T47D (cell line): ENCODE data around the gene PMEPA1.

ENCODE experiments used
- DNase-seq, 2 experiments: peaks; one replicate each; pipeline versions ENCODE4 v3.0.0 to v3.0.0-alpha.2; 2011 to 2012; ENCODE audit warnings: low read depth in 1 of 2, low spot score in 1 of 2
- JUND ChIP-seq: IDR thresholded peaks from 2 replicates; pipeline ENCODE4 v1.6.1; 2012; ENCODE audit warnings: low read depth
- in situ Hi-C: cut with HindIII; loops from 2 replicates; pipeline ENCODE4 v1.10.0; 2016; ENCODE audit warnings: low sequenced_read_pairs, low pct_unique_long_range_greater_than_20kb

Gene PMEPA1

DNA sequence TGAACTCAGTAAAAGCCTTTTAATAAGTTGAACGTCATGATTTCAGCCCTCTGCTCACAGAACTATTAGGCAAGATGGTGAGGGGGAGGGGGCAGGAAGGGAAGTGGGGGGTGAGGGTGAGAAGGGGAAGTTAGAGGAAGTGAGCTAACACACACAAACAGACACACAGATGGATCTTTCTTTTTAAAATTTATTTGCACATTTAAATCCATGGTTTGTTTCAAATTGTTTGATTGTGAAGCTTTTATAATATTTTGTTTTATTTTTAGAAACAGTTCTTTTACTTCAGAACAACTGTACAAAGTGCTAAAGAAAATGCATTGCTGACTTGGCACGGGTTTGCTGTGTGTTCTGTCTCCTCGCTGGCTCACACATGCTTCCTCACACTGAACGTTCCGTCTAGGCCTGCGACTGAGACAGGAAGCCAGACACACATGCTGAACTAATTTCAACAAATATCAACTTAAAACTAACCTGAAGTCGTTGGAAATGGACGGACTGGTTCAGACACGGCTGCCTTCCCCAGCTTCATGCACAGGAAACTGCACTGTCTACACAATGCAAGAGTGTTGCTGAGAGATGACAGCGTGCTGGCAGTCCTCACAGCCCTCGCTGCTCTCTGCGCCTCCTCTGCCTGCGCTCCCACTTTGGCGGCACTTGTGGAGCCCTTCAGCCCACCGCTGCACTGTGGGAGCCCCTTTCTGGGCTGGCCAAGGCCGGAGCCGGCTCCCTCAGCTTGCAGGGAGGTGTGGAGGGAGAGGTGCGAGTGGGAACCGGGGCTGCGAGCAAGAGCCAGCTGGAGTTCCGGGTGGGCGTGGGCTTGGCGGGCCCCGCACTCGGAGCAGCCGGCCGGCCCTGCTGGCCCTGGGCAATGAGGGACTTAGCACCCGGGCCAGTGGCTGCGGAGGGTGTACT lies 81.5 kb downstream of the PMEPA1 start:
- no peak for DNase-seq
- no peak for TF ChIP-seq JUND
- in situ Hi-C loops: no loop called here

DNA sequence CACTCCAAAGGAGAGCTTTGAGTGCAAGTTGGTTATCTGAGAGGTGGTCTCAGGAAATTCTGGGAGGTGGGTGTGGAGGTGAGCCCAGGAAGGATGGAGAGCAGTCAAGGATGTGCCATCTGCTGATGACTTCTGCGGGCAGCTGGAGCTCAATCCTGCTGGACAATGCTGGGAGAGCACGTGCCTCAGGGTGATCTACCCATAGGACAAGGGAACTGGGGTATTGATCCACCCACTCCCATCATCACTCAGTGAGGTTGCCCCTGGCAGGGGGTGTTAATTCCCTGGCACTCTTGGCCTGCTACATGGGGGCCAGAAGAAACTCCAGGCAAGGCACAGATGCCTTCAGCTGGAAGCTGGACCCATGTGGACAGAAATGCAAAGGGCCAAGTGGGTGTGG lies 82.5 kb downstream of the PMEPA1 start:
- DNase-seq: no peak
- TF ChIP-seq JUND: no peak
- in situ Hi-C loops: no loop called here

DNA sequence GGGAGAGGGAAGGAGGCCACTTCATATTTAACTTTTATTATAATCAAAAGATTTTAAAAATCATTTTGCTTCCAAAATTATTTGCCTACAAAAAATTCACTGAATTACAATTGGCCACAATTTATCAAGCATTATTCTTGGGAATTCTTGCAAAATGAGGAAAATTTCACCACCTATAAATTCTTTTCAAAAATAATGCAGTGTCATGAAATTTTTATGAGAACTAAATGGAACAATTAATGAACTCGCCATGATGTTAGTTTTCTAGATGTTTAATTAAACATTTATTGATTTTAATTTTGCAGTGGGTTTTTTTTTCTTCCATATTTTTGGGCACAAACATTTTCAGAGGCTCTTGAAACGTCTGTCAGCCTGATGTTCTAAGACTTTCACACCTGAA lies 83.8 kb downstream of the PMEPA1 start:
- in situ Hi-C loops: no loop called here
- no peak for DNase-seq
- no peak for TF ChIP-seq JUND

- in situ Hi-C loops: no loop called here
- TF ChIP-seq JUND: no peak
- DNase-seq: no peak
Measured at GRCh38 chr20:57625181-57625958, 84.4 kb downstream of the PMEPA1 start.

- in situ Hi-C loops: no loop called here
- TF ChIP-seq JUND: no peak
- no peak for DNase-seq
Measured at GRCh38 chr20:57624124-57624523, 85.7 kb downstream of the PMEPA1 start.

- DNase-seq: peak; percentile 79 to 80
- in situ Hi-C loops: no loop called here
- TF ChIP-seq JUND: no peak
Measured at GRCh38 chr20:57622579-57623381, 87.0 kb downstream of the PMEPA1 start.

- no peak for TF ChIP-seq JUND
- in situ Hi-C loops: no loop called here
- DNase-seq: no peak
Measured at GRCh38 chr20:57622201-57622570, 87.6 kb downstream of the PMEPA1 start.

DNA sequence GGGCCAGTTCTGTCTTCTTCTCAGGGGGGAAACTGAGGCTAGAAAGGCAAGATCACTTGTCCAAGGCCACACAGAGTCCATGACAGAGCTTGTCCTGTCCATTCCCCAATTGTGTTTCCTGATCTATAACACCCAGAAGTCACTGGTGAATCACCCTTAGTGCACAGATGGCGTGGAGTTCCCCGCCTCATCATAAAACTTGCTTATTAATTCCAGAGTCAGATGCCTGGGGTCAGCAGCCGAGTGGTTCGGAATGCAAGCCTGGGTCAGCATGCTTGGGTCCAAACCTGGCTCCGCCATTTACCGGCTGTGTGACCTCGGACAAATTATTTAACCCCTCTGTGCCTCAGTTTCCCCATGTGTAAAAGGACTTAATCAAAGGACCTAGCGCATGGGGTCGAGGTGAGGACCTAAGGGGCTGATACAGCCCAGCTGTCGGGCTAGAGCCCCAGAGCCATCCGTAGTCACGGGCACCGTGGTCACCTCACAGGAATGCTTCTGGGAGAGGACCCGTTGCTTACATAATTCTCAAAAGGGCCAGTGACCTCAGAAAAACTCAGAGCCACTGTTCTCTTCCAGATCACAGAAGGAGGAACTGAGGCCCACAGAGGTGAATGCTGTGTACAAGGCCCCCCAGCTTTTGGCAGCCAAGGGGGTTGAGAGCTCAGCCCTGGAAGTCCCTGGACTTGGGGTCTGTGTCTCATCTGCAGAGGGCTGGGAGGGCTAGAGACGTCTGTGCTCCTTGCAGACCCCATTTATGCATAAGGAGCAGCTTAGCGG lies 88.2 kb downstream of the PMEPA1 start:
- in situ Hi-C loops: no loop called here
- no peak for DNase-seq
- no peak for TF ChIP-seq JUND

DNA sequence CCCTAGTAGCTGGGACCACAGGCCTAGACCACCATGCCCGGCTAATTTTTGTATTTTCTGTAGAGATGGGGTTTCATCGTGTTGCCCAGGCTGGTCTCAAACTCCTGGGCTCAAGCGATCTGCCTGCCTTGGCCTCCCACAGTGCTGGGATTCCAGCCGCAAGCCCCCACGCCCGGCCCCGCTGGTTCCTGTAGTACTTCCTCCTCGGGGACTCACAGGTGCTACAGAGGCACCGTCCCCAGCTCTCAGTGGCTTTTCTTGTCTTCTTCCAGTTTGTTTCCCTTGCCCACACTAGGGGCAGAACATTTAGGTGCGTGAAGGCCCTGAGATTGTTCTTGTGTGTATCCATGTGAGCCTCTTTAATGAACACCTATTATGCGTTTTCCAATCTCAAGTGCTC lies 88.8 kb downstream of the PMEPA1 start:
- in situ Hi-C loops: no loop called here
- DNase-seq: no peak
- TF ChIP-seq JUND: no peak

DNA sequence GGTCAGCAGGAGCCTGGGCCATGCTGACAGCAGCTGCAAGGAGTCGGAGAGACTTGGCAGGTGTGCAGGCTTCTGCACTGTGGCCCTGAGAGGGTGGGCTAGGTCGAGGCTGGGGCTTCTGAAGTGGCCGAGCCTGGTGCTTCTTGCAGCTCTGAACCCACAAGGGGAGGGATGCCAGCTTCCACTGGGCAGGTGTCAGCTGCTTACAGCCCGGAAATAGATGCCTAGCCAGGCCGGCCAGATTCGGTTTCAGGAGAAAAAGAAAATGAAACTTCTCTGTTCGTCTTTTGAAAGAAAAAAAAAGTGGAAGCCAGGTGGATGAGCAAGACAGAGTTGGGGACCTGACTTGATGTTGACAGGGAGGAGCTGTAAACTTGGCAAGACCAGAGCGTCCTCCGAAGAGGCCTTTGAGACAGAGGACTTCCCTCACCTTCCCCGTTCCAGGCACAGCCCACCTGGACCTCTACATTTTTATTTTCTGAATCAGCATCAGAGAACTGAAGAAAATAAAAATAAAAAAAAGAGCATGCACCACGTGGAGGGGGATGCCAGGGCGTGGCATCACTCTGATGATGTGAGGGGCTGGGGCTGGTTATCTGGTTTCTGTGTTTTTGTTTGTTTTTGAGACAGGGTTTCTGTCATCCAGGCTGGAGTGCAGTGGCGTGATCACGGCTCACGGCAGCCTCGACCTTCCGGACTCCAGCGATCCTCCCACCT lies 89.4 kb downstream of the PMEPA1 start, which contains the start of gene ZBP1:
ZBP1 (minus strand) TSS at position 153 of the 717 bp plus-strand sequence; CDS start at position 22, 131 bp downstream.
- DNase-seq: no peak
- in situ Hi-C loops: no loop called here
- no peak for TF ChIP-seq JUND
